NCI-H2196 (cell line): ENCODE results near the gene ACCS.

Experiments
- DNase-seq: peaks from one replicate; lab custom pipeline; 2025; ENCODE audit not compliant: unreplicated experiment; lab: John Stamatoyannopoulos, UW

The ACCS gene

GRCh38 chr11:44133335-44133946 lies 67.4 kb downstream of the ACCS start:
- peak; percentile 33 for DNase-seq
